H1 (cell line): Measurements from ENCODE around the gene PHTF2. TPM values are rescaled to one million over a fixed set of nuclear protein-coding genes. Genes with fewer than 3 reads are reported as not detected.

Source experiments
- CTCF ChIA-PET: fragments of 300-600 bp; sonication (Branson Sonifier 250); formaldehyde crosslinking; loops from one replicate; lab custom pipeline; 2021; ENCODE audit not compliant: partially characterized antibody; lab: Charles Lee
- POLR2A ChIA-PET: fragments of 300-600 bp; sonication (Branson Sonifier 250); formaldehyde crosslinking; loops from one replicate; lab custom pipeline; 2021; ENCODE audit warnings: inconsistent platforms; ENCODE audit not compliant: partially characterized antibody; lab: Charles Lee
- DNase-seq, 2 experiments: peaks; one replicate each; pipeline versions ENCODE4 v3.0.0 to v3.0.0-alpha.2; 2010 to 2022; ENCODE audit warnings: low spot score in 2 of 2, low read depth in 1 of 2, mixed read lengths in 1 of 2
- FAIRE-seq: peaks from 2 replicates; lab custom pipeline; 2011; peaks lifted over from hg19 to GRCh38; lab: Jason Lieb, UNC
- H2AFZ ChIP-seq: 2 replicates; pipeline ENCODE4 v1.8.1; 2012; ENCODE audit warnings: low read length, inconsistent platforms
- H2AK5ac ChIP-seq: 2 replicates; pipeline ENCODE4 v1.6.1; 2013; ENCODE audit warnings: low read depth, low read length
- H2BK120ac ChIP-seq: replicated peaks from 2 replicates; pipeline ENCODE3; 2013; ENCODE audit warnings: low read depth, low read length, inconsistent platforms
- H2BK12ac ChIP-seq: 2 replicates; pipeline ENCODE4 v1.6.1; 2013; ENCODE audit warnings: low read depth, low read length
- H2BK15ac ChIP-seq: 2 replicates; pipeline ENCODE4 v1.6.1; 2013; ENCODE audit warnings: low read length
- H2BK20ac ChIP-seq: 2 replicates; pipeline ENCODE4 v1.6.1; 2013; ENCODE audit warnings: low read length
- H2BK5ac ChIP-seq: 2 replicates; pipeline ENCODE4 v1.6.1; 2013; ENCODE audit warnings: low read depth, low read length
- H3K14ac ChIP-seq: 2 replicates; pipeline ENCODE4 v1.6.1; 2013; ENCODE audit warnings: inconsistent platforms; ENCODE audit not compliant: insufficient read length
- H3K18ac ChIP-seq: 2 replicates; pipeline ENCODE4 v1.6.1; 2013; ENCODE audit warnings: low read length; ENCODE audit errors: extremely low read depth
- H3K23ac ChIP-seq: 2 replicates; pipeline ENCODE4 v1.6.1; 2013; ENCODE audit warnings: inconsistent platforms; ENCODE audit not compliant: insufficient read length
- H3K23me2 ChIP-seq: 2 replicates; pipeline ENCODE4 v1.6.1; 2013; ENCODE audit warnings: low read depth, low read length
- H3K27ac ChIP-seq: 2 replicates; pipeline ENCODE4 v1.6.1; 2011; ENCODE audit warnings: low read depth, low read length, inconsistent platforms
- H3K27me3 ChIP-seq, 4 experiments: replicated peaks in 1 of 4; 1 replicate in 1 of 4; 2 replicates in 3 of 4; pipeline versions ENCODE4 v1.6.1 to v1.8.1; 2011 to 2013; ENCODE audit warnings: low read length in 3 of 4, mild to moderate bottlenecking in 3 of 4, inconsistent platforms in 2 of 4, mixed read lengths in 2 of 4, moderate library complexity in 1 of 4; ENCODE audit not compliant: control insufficient read depth in 3 of 4, insufficient read depth in 3 of 4; ENCODE audit errors: extremely low read depth in 1 of 4
- H3K36me3 ChIP-seq, 4 experiments: 2 replicates each; pipeline versions ENCODE4 v1.6.1 to v1.8.1; 2011 to 2013; ENCODE audit warnings: mild to moderate bottlenecking in 4 of 4, low read length in 3 of 4, moderate library complexity in 2 of 4, control low read depth in 1 of 4, inconsistent platforms in 1 of 4; ENCODE audit not compliant: insufficient read depth in 4 of 4, control insufficient read depth in 2 of 4
- H3K4ac ChIP-seq: replicated peaks from 2 replicates; pipeline ENCODE3; 2013; ENCODE audit warnings: low read length, low read depth, mixed read lengths, inconsistent platforms; ENCODE audit not compliant: insufficient read length
- H3K4me1 ChIP-seq, 4 experiments: replicated peaks in 1 of 4; 1 replicate in 1 of 4; 2 replicates in 3 of 4; pipeline versions ENCODE4 v1.6.1 to v1.8.1; 2011 to 2013; ENCODE audit warnings: low read length in 3 of 4, inconsistent platforms in 2 of 4, mixed read lengths in 1 of 4; ENCODE audit not compliant: insufficient read depth in 4 of 4, control insufficient read depth in 3 of 4
- H3K4me2 ChIP-seq, 2 experiments: 2 replicates each; pipeline versions ENCODE4 v1.6.1 to v1.8.1; 2011 to 2013; ENCODE audit warnings: low read depth in 2 of 2, low read length in 2 of 2, control low read depth in 1 of 2, inconsistent platforms in 1 of 2, mild to moderate bottlenecking in 1 of 2; ENCODE audit not compliant: insufficient read depth in 1 of 2
- H3K4me3 ChIP-seq, 4 experiments: fragments of 200-600, 300-600 bp in 1 of 4; sonication (generic), shearing (Covaris generic), sonication (Bioruptor Twin) in 1 of 4; 2 replicates each; pipeline versions ENCODE4 v1.5.1 to v1.8.1; 2011 to 2016; ENCODE audit warnings: low read length in 4 of 4, low read depth in 3 of 4, control low read depth in 2 of 4, inconsistent platforms in 2 of 4, mild to moderate bottlenecking in 2 of 4, mixed read lengths in 1 of 4, moderate library complexity in 1 of 4; ENCODE audit not compliant: insufficient read depth in 2 of 4; ENCODE audit errors: extremely low read depth in 1 of 4
- H3K56ac ChIP-seq: replicated peaks from 2 replicates; pipeline ENCODE3; 2013; ENCODE audit warnings: low read depth, mild to moderate bottlenecking, mixed read lengths, low read length, inconsistent platforms; ENCODE audit not compliant: insufficient read length
- H3K79me1 ChIP-seq: 2 replicates; pipeline ENCODE4 v1.6.1; 2013; ENCODE audit warnings: low read depth, low read length, control low read depth
- H3K79me2 ChIP-seq, 2 experiments: 2 replicates each; pipeline versions ENCODE4 v1.6.1 to v1.8.1; 2012 to 2013; ENCODE audit warnings: low read length in 2 of 2, mild to moderate bottlenecking in 2 of 2, inconsistent platforms in 1 of 2; ENCODE audit not compliant: insufficient read depth in 2 of 2, control insufficient read depth in 1 of 2
- H3K9ac ChIP-seq, 4 experiments: replicated peaks in 1 of 4; 1 replicate in 1 of 4; 2 replicates in 3 of 4; pipeline versions ENCODE4 v1.6.1 to v1.8.1; 2011 to 2013; ENCODE audit warnings: low read depth in 3 of 4, low read length in 3 of 4, control low read depth in 2 of 4, mild to moderate bottlenecking in 2 of 4, moderate library complexity in 2 of 4, inconsistent platforms in 1 of 4; ENCODE audit errors: extremely low read depth in 1 of 4
- H3K9me3 ChIP-seq, 2 experiments: 2 replicates each; pipeline versions ENCODE4 v1.6.1 to v1.8.1; 2012 to 2013; ENCODE audit warnings: mild to moderate bottlenecking in 2 of 2, moderate library complexity in 2 of 2, control low read depth in 1 of 2, inconsistent platforms in 1 of 2, low read depth in 1 of 2, low read length in 1 of 2, mixed read lengths in 1 of 2; ENCODE audit not compliant: insufficient read depth in 2 of 2
- H4K20me1 ChIP-seq, 2 experiments: replicated peaks in 1 of 2; 2 replicates each; pipeline versions ENCODE3 to v1.8.1; 2011 to 2013; ENCODE audit warnings: inconsistent platforms in 2 of 2, low read length in 2 of 2, mild to moderate bottlenecking in 1 of 2; ENCODE audit not compliant: insufficient read depth in 2 of 2, control insufficient read depth in 1 of 2
- H4K5ac ChIP-seq: 2 replicates; pipeline ENCODE4 v1.6.1; 2013; ENCODE audit warnings: low read length, low read depth, mixed read lengths, inconsistent platforms; ENCODE audit not compliant: insufficient read length
- H4K8ac ChIP-seq: 2 replicates; pipeline ENCODE4 v1.8.0; 2013; ENCODE audit warnings: mild to moderate bottlenecking, moderate library complexity, low read length, inconsistent platforms; ENCODE audit not compliant: insufficient read depth; ENCODE audit errors: extremely low read depth
- H4K91ac ChIP-seq: replicated peaks from 2 replicates; pipeline ENCODE3; 2013; ENCODE audit warnings: low read length, mixed read lengths, inconsistent platforms; ENCODE audit not compliant: insufficient read length
- BRCA1 ChIP-seq: IDR thresholded peaks from 2 replicates; pipeline ENCODE4 v1.6.1; 2012; ENCODE audit warnings: low read depth, low read length, improper control_type of control experiment
- CHD1 ChIP-seq: IDR thresholded peaks from 2 replicates; pipeline ENCODE4 v1.6.1; 2012; ENCODE audit warnings: low read depth, low read length, improper control_type of control experiment
- CHD2 ChIP-seq: IDR thresholded peaks from 2 replicates; pipeline ENCODE4 v1.6.1; 2012; ENCODE audit warnings: low read length, improper control_type of control experiment
- EZH2 ChIP-seq: fragments of 200-600 bp; sonication (generic); IDR thresholded peaks from 2 replicates; pipeline ENCODE4 v1.7.1; 2012; ENCODE audit warnings: low read depth, mild to moderate bottlenecking, moderate library complexity, low read length, inconsistent platforms; ENCODE audit not compliant: severe bottlenecking
- PHF8 ChIP-seq: fragments of 200-600 bp; sonication (generic); conservative IDR thresholded peaks from 2 replicates; pipeline ENCODE4 v1.7.1; 2012; ENCODE audit warnings: low read depth, mild to moderate bottlenecking, inconsistent platforms, low read length, moderate library complexity
- SP1 ChIP-seq: IDR thresholded peaks from 2 replicates; pipeline ENCODE4 v1.6.1; 2011; ENCODE audit warnings: low read depth, low read length
- SRF ChIP-seq: IDR thresholded peaks from 2 replicates; pipeline ENCODE4 v1.6.1; 2011; ENCODE audit warnings: mild to moderate bottlenecking, low read depth, low read length, moderate library complexity
- WGBS, 2 experiments: shearing (Covaris generic) in 1 of 2; methylation state at CpG; one replicate each; pipeline versions ENCODE4 v1.1.6 to v1.1.7; 2013 to 2015; ENCODE audit warnings: low lambda C conversion rate in 2 of 2, mixed read lengths in 2 of 2, inconsistent platforms in 1 of 2, low coverage in 1 of 2, missing lambda C conversion rate in 1 of 2; ENCODE audit not compliant: insufficient replicate concordance in 2 of 2, insufficient coverage in 1 of 2, insufficient read length in 1 of 2; ENCODE audit errors: extremely low coverage in 1 of 2, missing lambda C conversion rate in 1 of 2; 5-methylcytosine and 5-hydroxymethylcytosine counted together
- polyA plus RNA-seq, 7 experiments: library from polyadenylated mRNA; depleted of rRNA in 3 of 7; stranded (reverse) in 5 of 7; unstranded in 2 of 7; fragments of >200 nt in 5 of 7; fragments of 200-250 nt in 2 of 7; gene quantifications; 1 replicate in 5 of 7; 2 replicates in 1 of 7; 4 replicates in 1 of 7; pipeline versions ENCODE4 v1.2.1 to v1.2.3, GENCODE V29; 2011 to 2013; ENCODE audit warnings: missing spikeins in 2 of 7, mixed read lengths in 2 of 7
- total RNA-seq: library from RNA; stranded (reverse); fragmentation: NEBNext Ultra II Directional; extraction: Animal tissue kit (Norgen Biotek cat#: 25700); gene quantifications from 2 replicates; pipeline ENCODE4 v1.2.1, GENCODE V29; 2021
- TF ChIP-seq, protein P1 (sequence below): IDR thresholded peaks from 2 replicates; pipeline ENCODE4 v1.6.1; 2011; ENCODE audit warnings: low read length, improper control_type of control experiment
- TF ChIP-seq, protein P2 (sequence below): IDR thresholded peaks from 2 replicates; pipeline ENCODE4 v1.6.1; 2012; ENCODE audit warnings: inconsistent platforms

The PHTF2 gene
- total and polyA plus RNA-seq, 2 of the 8 experiments (the other 6 are each of a cell fraction or from before 2014, with no cell fraction given), result 9.0 to 25.4 TPM

DNA sequence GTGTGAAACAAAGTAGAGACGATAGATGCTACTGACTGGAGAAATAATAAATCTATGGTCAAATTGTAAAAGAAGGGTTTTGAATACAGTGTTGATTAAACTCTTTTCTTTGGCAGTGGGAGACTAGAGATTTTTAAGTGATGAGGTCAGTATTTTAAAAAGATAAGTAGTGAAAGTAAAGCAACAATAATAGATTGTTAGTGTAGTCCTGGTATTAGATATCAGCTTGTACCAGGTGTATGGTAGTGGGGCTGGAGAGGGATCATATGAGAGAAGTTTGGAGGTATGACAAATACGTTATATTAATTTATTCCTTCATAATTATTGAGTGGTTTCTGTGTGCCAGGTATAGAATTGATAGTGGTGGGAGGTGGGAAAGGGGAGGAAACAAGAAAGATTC lies 25.2 kb downstream of the PHTF2 start:
- Histone ChIP-seq H4K8ac (no peak overlapping the region), H3K36me3 (0 out of 8 replicates have a peak, but pooled peaks cover 0 to 3% (median 0%) of the 10 kb centered on the region in 4 experiments), H3K79me2 (peaks cover 0 to 13% of the 10 kb centered on the region in 2 experiments; a peak in 2 of 4 replicates), H3K4me2 (no peak overlapping the region), H4K20me1 (no peaks in the 10 kb centered on the region), H2AK5ac (no peak overlapping the region), H3K18ac (no peak overlapping the region), H2BK12ac (no peak overlapping the region), H3K4ac (no peak overlapping the region), H4K5ac (no peak overlapping the region), H2BK15ac (no peak overlapping the region), H3K79me1 (peaks cover 5% of the 10 kb centered on the region; the same call in 1 of the 2 replicates), H3K23me2 (no peaks in the 10 kb centered on the region), H3K4me1 (0 out of 7 replicates have a peak, but pooled peaks cover 0 to 3% (median 0%) of the 10 kb centered on the region in 4 experiments), H3K14ac (no peak overlapping the region), H4K91ac (no peak overlapping the region), H3K9me3 (peaks cover 12 to 14% of the 10 kb centered on the region in 2 experiments; a peak in 3 of 4 replicates), H3K4me3 (no peak overlapping the region), H2BK120ac (no peak overlapping the region), H2BK20ac (no peak overlapping the region), H3K27ac (no peak overlapping the region), H2BK5ac (no peak overlapping the region), H3K9ac (no peak overlapping the region), H3K23ac (no peak overlapping the region), H3K56ac (no peak overlapping the region), H3K27me3 (no peaks in the 10 kb centered on the region), H2AFZ (no peak overlapping the region)
- DNase-seq, result no peak
- 94% methylated on average over 2 of the region's 2 CpGs; no CpG with 5 or more reads in 1 of the 2 experiments for WGBS, 2 experiments
- no peak for FAIRE-seq
- POLR2A ChIA-PET, result no interaction called here
- CTCF ChIA-PET, result no interaction called here
- no peak for TF ChIP-seq CHD2
- no peak for TF ChIP-seq CHD1
- TF ChIP-seq SRF, result no peak
- no peak for TF ChIP-seq PHF8
- TF ChIP-seq EZH2, result no peak
- TF ChIP-seq, protein P1, sequence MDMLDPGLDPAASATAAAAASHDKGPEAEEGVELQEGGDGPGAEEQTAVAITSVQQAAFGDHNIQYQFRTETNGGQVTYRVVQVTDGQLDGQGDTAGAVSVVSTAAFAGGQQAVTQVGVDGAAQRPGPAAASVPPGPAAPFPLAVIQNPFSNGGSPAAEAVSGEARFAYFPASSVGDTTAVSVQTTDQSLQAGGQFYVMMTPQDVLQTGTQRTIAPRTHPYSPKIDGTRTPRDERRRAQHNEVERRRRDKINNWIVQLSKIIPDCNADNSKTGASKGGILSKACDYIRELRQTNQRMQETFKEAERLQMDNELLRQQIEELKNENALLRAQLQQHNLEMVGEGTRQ, result no peak
- TF ChIP-seq, protein P2, sequence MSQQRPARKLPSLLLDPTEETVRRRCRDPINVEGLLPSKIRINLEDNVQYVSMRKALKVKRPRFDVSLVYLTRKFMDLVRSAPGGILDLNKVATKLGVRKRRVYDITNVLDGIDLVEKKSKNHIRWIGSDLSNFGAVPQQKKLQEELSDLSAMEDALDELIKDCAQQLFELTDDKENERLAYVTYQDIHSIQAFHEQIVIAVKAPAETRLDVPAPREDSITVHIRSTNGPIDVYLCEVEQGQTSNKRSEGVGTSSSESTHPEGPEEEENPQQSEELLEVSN, result no peak
- TF ChIP-seq BRCA1, result no peak
- no peak for TF ChIP-seq SP1
